ENCODE measurements around the gene IKZF1. TPM values are rescaled to one million over a fixed set of nuclear protein-coding genes. Genes with fewer than 3 reads are reported as not detected.

IKZF1 gene
- total and polyA plus RNA-seq, 9 of the 15 experiments (the other 6 are each of a cell fraction or from before 2014, with no cell fraction given): 12.6 to 85.3 (median 44.7) TPM

- TF ChIP-seq ZHX1 (conservative IDR thresholded peaks at IDR 0.05; ENCODE audit: low read length) (no peak), CBFA2T2 (conservative IDR thresholded peaks at IDR 0.05) (peak; percentile 83), ZBTB17 (CRISPR knock-in tag; IDR thresholded peaks at IDR 0.05) (peak; percentile 70), FOXA3 (CRISPR knock-in tag; conservative IDR thresholded peaks at IDR 0.05 in 1 of 2, IDR thresholded peaks at IDR 0.05 in 1 of 2) (no peak; a peak in 1 of 4 replicates), ADNP (tag; IDR thresholded peaks at IDR 0.05) (no peak), KDM4B (IDR thresholded peaks at IDR 0.05; ENCODE audit: borderline replicate concordance in 2 of 2, low read depth in 1 of 2) (no peak), PRDM10 (IDR thresholded peaks at IDR 0.05; ENCODE audit: partially characterized antibody) (no peak), RBM14 (IDR thresholded peaks at IDR 0.05; ENCODE audit: borderline replicate concordance, insufficient read depth, low read depth, low read length) (no peak), ZNF398 (CRISPR knock-in tag; IDR thresholded peaks at IDR 0.05) (no peak), TCFL5 (CRISPR knock-in tag; conservative IDR thresholded peaks at IDR 0.05) (no peak), ARID3A (IDR thresholded peaks at IDR 0.05; ENCODE audit: borderline replicate concordance, low read depth, low read length) (no peak), KDM2B (CRISPR knock-in tag; IDR thresholded peaks at IDR 0.05) (no peak), TEAD1 (CRISPR knock-in tag; IDR thresholded peaks at IDR 0.05) (peak in 1 of 2 experiments; percentile 20; a peak in 1 of 4 replicates), XRCC4 (IDR thresholded peaks at IDR 0.05; ENCODE audit: extremely low read depth, insufficient read depth, insufficient read length) (no peak), PHF8 (IDR thresholded peaks at IDR 0.05; ENCODE audit: borderline replicate concordance, low read length) (no peak)
Observed at GRCh38 chr7:50359995-50360925, 55.7 kb downstream of the IKZF1 start (continued).
